HUES48 (cell line): Measurements from ENCODE around the gene RAB17.
A peak's percentile ranks its signal among the peaks of the same experiment; 100 is the strongest.

ENCODE experiments used
- H3K27ac ChIP-seq: one replicate; pipeline ENCODE4 v1.7.0; 2013; ENCODE audit warnings: low read depth, low read length, inconsistent platforms
- H3K27me3 ChIP-seq: 2 replicates; pipeline ENCODE4 v1.6.1; 2013; ENCODE audit warnings: mild to moderate bottlenecking, low read length; ENCODE audit not compliant: control insufficient read depth, insufficient read depth
- H3K36me3 ChIP-seq: 2 replicates; pipeline ENCODE4 v1.6.1; 2013; ENCODE audit warnings: low read length; ENCODE audit not compliant: control insufficient read depth, insufficient read depth
- H3K4me1 ChIP-seq: 2 replicates; pipeline ENCODE4 v1.6.1; 2013; ENCODE audit warnings: mild to moderate bottlenecking, low read length; ENCODE audit not compliant: control insufficient read depth, insufficient read depth
- H3K4me3 ChIP-seq: 2 replicates; pipeline ENCODE4 v1.5.1; 2013; ENCODE audit warnings: mild to moderate bottlenecking, low read depth, low read length
- H3K9ac ChIP-seq: 2 replicates; pipeline ENCODE4 v1.6.1; 2013; ENCODE audit warnings: mild to moderate bottlenecking, low read depth, low read length, moderate library complexity
- H3K9me3 ChIP-seq: 2 replicates; pipeline ENCODE4 v1.6.1; 2013; ENCODE audit warnings: low read length; ENCODE audit not compliant: control insufficient read depth, insufficient read depth

The RAB17 gene

GRCh38 chr2:237630216-237631000, 39.9 kb upstream of the RAB17 start:
- Histone ChIP-seq H3K9ac (no peak overlapping the region), H3K9me3 (peaks cover 4% of the 10 kb centered on the region), H3K4me3 (no peak overlapping the region), H3K4me1 (peaks cover 15% of the 10 kb centered on the region; the same call in 1 of the 2 replicates), H3K36me3 (peaks cover 10% of the 10 kb centered on the region; the same call in 1 of the 2 replicates), H3K27ac (no peak overlapping the region), H3K27me3 (peaks cover 29% of the 10 kb centered on the region)

GRCh38 chr2:237629739-237630138, 39.2 kb upstream of the RAB17 start:
- H3K9ac ChIP-seq = no peak overlapping the region
- peaks cover 34% of the 10 kb centered on the region for H3K27me3 ChIP-seq
- no peak overlapping the region for H3K27ac ChIP-seq
- no peak overlapping the region for H3K4me3 ChIP-seq
- H3K36me3 ChIP-seq = peaks cover 10% of the 10 kb centered on the region; the same call in 1 of the 2 replicates
- H3K9me3 ChIP-seq = peaks cover 4% of the 10 kb centered on the region; the same call in 1 of the 2 replicates
- peaks cover 15% of the 10 kb centered on the region; the same call in 1 of the 2 replicates for H3K4me1 ChIP-seq

GRCh38 chr2:237629188-237629534, 38.6 kb upstream of the RAB17 start:
- Histone ChIP-seq H3K9me3 (no peaks in the 10 kb centered on the region), H3K9ac (no peak overlapping the region), H3K4me1 (peaks cover 15% of the 10 kb centered on the region; the same call in 1 of the 2 replicates), H3K4me3 (no peak overlapping the region), H3K27me3 (peaks cover 34% of the 10 kb centered on the region), H3K36me3 (peaks cover 10% of the 10 kb centered on the region; the same call in 1 of the 2 replicates), H3K27ac (no peak overlapping the region)

- Histone ChIP-seq H3K27me3 (peaks cover 34% of the 10 kb centered on the region), H3K27ac (no peak overlapping the region), H3K4me3 (peak overlapping the region; percentile 71), H3K36me3 (peaks cover 10% of the 10 kb centered on the region; the same call in 1 of the 2 replicates), H3K4me1 (peaks cover 15% of the 10 kb centered on the region; the same call in 1 of the 2 replicates), H3K9me3 (no peaks in the 10 kb centered on the region), H3K9ac (0 out of 2 replicates have a peak overlapping the region, but pooled peaks have one; percentile 3)
Measured at GRCh38 chr2:237628247-237629187, 38.0 kb upstream of the RAB17 start.

GRCh38 chr2:237627441-237628246, 37.1 kb upstream of the RAB17 start, which contains the start of gene LRRFIP1:
Gene LRRFIP1, plus strand, starts transcription at chr2:237627587. Its CDS starts 58 bp downstream, at chr2:237627645.
- peak within 1 kb of the TSS; percentile 74 for H3K4me3 ChIP-seq
- no peak within 1 kb of the TSS for H3K27ac ChIP-seq
- peaks cover 15% of the 10 kb centered on the region; the same call in 1 of the 2 replicates for H3K4me1 ChIP-seq
- H3K9ac ChIP-seq = peak within 1 kb of the TSS; percentile 35; the same call in 1 of the 2 replicates
- peaks cover 5% of the 10 kb centered on the region; the same call in 1 of the 2 replicates for H3K36me3 ChIP-seq
- H3K27me3 ChIP-seq = peaks cover 34% of the 10 kb centered on the region
- H3K9me3 ChIP-seq = no peaks in the 10 kb centered on the region

GRCh38 chr2:237626813-237627440, 36.4 kb upstream of the RAB17 start:
- H3K4me3 ChIP-seq = peak overlapping the region; percentile 74
- H3K36me3 ChIP-seq = peaks cover 4% of the 10 kb centered on the region; the same call in 1 of the 2 replicates
- no peaks in the 10 kb centered on the region for H3K9me3 ChIP-seq
- H3K27ac ChIP-seq = no peak overlapping the region
- H3K27me3 ChIP-seq = peaks cover 34% of the 10 kb centered on the region
- peaks cover 15% of the 10 kb centered on the region; the same call in 1 of the 2 replicates for H3K4me1 ChIP-seq
- H3K9ac ChIP-seq = peak overlapping the region; percentile 35; the same call in 1 of the 2 replicates

GRCh38 chr2:237625777-237626176, 35.2 kb upstream of the RAB17 start:
- H3K4me3 ChIP-seq = no peak overlapping the region
- no peak overlapping the region for H3K27ac ChIP-seq
- H3K36me3 ChIP-seq = peaks cover 4% of the 10 kb centered on the region; the same call in 1 of the 2 replicates
- no peaks in the 10 kb centered on the region for H3K9me3 ChIP-seq
- peaks cover 15% of the 10 kb centered on the region; the same call in 1 of the 2 replicates for H3K4me1 ChIP-seq
- no peak overlapping the region for H3K9ac ChIP-seq
- peaks cover 34% of the 10 kb centered on the region for H3K27me3 ChIP-seq

GRCh38 chr2:237625216-237625705, 34.7 kb upstream of the RAB17 start:
- H3K4me3 ChIP-seq = no peak overlapping the region
- 0 out of 2 replicates have a peak, but pooled peaks cover 2% of the 10 kb centered on the region for H3K36me3 ChIP-seq
- H3K4me1 ChIP-seq = peaks cover 15% of the 10 kb centered on the region; the same call in 1 of the 2 replicates
- no peak overlapping the region for H3K27ac ChIP-seq
- no peak overlapping the region for H3K9ac ChIP-seq
- peaks cover 34% of the 10 kb centered on the region for H3K27me3 ChIP-seq
- no peaks in the 10 kb centered on the region for H3K9me3 ChIP-seq

GRCh38 chr2:237624565-237624964, 34.0 kb upstream of the RAB17 start:
- Histone ChIP-seq H3K4me1 (peaks cover 15% of the 10 kb centered on the region; the same call in 1 of the 2 replicates), H3K4me3 (no peak overlapping the region), H3K36me3 (no peaks in the 10 kb centered on the region), H3K27me3 (peaks cover 34% of the 10 kb centered on the region), H3K9ac (no peak overlapping the region), H3K9me3 (no peaks in the 10 kb centered on the region), H3K27ac (no peak overlapping the region)
